Inflammatory macrophage treated with lipopolysaccharide for 4 hours (primary cell): ENCODE data around the gene PDXDC1.
"Not testable (repeated sequence)": the region's sequence is repeated elsewhere in the genome, so short reads cannot be mapped to it uniquely, and the experiment has no call there.

ENCODE experiments used
- DNase-seq: peaks from one replicate; pipeline ENCODE4 v3.0.0-alpha.2; 2020

The PDXDC1 gene, protein sequence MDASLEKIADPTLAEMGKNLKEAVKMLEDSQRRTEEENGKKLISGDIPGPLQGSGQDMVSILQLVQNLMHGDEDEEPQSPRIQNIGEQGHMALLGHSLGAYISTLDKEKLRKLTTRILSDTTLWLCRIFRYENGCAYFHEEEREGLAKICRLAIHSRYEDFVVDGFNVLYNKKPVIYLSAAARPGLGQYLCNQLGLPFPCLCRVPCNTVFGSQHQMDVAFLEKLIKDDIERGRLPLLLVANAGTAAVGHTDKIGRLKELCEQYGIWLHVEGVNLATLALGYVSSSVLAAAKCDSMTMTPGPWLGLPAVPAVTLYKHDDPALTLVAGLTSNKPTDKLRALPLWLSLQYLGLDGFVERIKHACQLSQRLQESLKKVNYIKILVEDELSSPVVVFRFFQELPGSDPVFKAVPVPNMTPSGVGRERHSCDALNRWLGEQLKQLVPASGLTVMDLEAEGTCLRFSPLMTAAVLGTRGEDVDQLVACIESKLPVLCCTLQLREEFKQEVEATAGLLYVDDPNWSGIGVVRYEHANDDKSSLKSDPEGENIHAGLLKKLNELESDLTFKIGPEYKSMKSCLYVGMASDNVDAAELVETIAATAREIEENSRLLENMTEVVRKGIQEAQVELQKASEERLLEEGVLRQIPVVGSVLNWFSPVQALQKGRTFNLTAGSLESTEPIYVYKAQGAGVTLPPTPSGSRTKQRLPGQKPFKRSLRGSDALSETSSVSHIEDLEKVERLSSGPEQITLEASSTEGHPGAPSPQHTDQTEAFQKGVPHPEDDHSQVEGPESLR

DNA sequence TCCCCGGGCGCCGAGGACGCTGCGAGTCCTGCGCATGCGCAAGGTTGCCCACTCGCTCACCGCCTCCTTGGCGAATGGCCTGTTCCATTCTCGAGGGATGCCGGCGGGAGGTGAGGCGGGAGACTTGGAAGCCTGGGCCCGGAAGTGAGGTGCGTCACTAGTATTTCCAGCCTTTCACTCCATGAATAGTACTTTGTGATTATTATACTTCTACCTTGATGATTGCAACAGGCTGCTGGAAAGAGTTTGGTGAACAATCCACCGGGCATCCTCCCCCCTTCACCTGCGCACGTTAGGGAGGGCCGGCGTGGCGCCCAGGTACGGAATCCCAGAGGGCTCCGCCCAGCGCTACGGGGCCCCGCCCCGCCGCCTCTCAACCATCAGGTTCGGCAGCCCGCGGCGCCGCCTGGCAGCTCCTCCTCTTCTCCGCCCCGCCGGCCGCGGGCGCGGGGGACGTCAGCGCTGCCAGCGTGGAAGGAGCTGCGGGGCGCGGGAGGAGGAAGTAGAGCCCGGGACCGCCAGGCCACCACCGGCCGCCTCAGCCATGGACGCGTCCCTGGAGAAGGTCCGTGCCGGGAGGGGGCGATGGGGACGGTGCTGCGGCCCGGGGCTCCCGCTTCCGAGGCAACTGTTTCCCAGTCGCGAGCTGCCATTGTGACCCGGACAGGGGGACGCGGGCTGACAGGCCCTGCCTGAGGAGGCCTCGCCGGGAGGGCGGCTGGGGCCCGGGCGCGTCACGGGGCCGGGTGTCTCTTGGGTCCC, at the start of gene PDXDC1:
PDXDC1 (plus strand) TSS at position 371 of the 762 bp plus-strand sequence; CDS start at position 545, 174 bp downstream.
- peak; percentile 94 for DNase-seq

DNA sequence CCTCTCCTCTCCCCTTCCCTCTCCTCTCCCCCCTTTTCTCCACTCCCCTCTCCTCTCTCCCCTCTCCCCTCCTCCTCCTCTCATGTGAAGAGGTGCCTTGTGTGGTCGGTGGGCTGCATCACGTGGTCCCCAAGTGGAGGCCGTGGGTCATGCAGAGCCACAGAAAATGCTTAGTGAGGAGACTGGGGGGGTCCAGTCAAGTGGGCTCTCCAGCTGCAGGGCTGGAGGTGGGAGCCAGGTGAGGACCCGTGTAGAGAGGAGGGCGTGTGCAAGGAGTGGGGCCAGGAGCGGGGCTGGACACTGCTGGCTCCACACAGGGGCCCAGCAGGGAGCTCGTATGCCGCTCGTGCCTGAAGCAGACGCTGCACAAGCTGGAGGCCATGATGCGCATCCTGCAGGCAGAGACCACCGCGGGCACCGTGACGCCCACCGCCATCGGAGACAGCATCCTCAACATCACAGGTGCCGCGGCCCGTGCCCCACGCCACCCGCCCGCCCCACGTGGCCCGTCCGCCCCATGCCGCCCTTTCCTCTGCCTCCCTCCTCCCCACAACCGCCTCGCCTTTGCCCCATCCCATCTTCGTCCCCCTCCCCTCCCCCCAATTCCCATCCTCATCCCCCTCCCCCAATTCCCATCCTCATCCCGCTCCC, 46.6 kb upstream of the PDXDC1 start:
- DNase-seq = not testable (repeated sequence)

DNA sequence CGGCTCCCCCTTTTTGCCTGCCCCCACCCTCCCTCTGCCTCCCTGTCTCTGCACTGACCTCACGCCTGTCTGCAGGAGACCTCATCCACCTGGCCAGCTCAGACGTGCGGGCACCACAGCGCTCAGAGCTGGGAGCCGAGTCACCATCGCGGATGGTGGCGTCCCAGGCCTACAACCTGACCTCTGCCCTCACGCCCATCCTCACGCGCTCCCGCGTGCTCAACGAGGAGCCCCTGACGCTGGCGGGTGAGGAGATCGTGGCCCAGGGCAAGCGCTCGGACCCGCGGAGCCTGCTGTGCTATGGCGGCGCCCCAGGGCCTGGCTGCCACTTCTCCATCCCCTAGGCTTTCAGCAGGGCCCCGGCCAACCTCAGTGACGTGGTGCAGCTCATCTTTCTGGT, 45.6 kb upstream of the PDXDC1 start:
- not testable (repeated sequence) for DNase-seq

DNA sequence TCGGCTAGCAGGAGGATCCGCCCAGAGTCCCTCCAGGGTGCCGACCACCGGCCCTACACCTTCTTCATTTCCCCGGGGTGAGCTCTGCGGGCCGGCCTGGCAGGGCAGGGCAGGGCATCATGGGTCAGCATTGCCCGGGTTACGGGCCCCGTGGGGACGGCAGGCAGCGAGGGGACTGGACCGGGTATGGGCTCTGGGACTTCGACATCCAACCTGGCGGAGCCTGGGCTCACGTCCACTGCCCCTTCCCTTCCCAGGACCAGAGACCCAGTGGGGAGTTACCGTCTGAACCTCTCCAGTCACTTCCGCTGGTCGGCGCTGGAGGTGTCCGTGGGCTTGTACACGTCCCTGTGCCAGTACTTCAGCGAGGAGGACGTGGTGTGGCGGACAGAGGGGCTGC, 44.6 kb upstream of the PDXDC1 start:
- DNase-seq = not testable (repeated sequence)

DNA sequence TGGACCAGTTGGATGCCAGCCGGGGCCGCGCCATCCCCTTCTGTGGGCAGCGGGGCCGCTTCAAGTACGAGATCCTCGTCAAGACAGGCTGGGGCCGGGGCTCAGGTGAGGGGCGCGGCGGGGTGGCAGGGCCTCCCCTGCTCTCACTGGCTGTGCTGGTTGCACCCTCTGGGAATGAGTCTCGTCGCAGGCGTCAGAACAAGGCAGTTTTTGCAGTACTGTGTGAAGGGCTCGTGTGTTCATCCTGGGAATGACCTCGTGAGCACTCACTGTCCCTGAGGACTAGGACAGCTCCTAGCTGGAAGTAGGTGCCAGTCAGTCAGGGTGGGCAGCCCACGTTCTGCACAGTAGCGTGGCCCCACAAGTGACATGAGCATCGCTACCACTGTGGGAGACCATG, 43.9 kb upstream of the PDXDC1 start:
- DNase-seq = not testable (repeated sequence)

DNA sequence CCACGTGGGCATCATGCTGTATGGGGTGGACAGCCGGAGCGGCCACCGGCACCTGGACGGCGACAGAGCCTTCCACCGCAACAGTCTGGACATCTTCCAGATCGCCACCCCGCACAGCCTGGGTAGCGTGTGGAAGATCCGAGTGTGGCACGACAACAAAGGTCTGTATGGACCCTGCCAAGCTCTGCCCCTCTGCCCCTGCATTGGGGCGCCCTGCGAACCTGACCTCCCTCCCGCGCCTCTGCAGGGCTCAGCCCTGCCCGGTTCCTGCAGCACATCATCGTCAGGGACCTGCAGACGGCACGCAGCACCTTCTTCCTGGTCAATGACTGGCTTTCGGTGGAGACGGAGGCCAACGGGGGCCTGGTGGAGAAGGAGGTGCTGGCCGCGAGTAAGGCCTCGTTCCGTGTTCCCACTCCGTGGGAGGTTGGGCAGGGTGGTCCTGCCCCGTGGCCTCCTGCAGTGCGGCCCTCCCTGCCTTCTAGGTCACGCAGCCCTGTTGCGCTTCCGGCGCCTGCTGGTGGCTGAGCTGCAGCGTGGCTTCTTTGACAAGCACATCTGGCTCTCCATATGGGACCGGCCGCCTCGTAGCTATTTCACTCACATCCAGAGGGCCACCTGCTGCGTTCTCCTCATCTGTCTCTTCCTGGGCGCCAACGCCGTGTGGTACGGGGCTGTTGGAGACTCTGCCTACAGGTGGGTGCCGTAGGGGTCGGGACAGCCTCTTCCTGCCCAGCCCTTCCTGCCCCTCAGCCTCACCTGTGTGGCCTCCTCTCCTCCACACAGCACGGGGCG, 42.0 kb upstream of the PDXDC1 start:
- DNase-seq = not testable (repeated sequence)

DNA sequence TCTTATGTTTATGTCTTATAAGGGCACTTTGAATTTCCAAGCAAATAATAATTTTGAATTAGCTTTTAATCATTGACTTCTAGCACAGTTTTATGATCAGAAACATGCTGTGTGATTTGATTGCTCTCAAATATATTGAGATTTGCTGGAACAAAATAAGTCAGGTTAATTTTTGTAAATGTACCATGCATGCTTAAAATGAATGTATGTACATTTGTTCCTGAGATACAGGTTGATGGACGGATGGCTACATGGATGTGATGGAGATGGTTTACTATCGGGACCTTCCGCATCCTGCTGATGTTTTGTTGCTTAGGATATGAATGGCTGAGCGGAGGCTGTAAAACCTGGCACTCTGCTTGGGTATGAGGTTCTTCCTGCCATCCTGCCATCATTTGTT, 37.7 kb upstream of the PDXDC1 start, which contains the start of gene NPIPA1:
NPIPA1 (plus strand) TSS at position 301 of the 400 bp plus-strand sequence; CDS start at position 301, 0 bp downstream.
- DNase-seq = not testable (repeated sequence)

DNA sequence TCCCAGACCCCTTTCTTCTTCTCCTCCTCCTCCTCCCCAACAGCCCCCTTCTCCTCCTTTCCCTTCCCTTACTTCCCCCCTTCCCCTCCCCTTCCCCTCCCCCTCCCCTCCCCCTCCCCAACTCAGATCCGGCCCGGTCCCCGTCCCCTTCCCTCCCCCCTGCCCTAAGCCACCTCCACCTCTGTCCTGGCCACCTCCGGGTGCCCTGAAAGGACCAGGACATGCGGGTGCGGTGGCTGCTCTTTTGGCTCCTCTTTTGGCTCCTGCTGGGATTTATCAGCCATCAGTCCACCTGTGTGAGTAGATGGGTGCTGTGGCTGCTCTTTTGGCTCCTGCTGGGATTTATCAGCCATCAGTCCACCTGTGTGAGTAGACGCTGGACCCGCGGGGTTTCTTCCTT, 36.8 kb upstream of the PDXDC1 start:
- not testable (repeated sequence) for DNase-seq

DNA sequence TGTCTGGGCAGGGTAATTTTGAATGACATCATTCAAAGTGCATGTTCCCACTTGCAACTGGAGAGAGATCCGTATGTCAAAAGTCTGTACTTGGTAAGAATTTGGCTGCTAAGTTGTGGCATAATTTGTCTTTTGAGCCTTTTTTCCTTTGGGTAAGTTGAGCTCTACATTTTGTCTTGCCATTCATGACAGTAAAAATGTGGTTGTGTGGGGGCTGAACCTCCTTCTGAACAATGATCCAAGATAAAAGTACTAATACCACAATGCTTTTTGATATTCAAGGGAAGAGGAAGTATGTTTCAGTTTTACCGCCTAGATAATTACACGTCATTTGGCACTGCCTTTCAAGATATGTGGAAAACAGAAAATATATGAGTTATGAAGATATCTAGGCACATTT, 32.1 kb upstream of the PDXDC1 start:
- not testable (repeated sequence) for DNase-seq

DNA sequence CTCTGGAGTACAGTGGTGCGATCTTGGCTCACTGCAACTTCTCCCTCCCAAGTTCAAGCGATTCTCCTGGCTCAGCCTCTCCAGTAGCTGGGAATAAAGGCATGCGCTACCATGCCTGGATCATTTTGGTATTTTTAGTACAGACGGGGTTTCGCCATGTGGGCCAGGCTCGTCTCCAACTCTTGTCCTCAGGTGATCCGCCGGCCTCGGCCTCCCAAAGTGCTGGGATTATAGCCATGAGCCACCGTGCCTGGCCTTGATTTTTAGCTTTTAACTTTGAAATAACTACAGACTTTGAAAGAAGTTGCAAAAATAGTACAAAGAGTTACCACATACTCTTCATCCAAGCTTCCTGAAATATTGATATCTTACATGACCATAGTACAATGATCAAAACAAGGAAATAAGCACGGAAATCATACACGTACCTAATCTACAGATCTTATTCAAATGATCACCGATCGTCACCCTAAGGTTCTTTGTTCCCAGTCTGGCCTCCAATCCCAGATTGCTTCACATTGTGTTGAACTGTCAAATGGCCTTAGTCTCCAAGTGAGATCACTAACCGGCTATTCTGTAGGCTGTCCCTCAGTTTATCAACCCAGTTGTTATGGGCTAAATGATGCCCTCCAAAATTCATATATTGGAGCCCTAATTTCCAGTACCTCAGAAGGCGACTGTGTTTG, 19.1 kb upstream of the PDXDC1 start:
- DNase-seq = no peak

DNA sequence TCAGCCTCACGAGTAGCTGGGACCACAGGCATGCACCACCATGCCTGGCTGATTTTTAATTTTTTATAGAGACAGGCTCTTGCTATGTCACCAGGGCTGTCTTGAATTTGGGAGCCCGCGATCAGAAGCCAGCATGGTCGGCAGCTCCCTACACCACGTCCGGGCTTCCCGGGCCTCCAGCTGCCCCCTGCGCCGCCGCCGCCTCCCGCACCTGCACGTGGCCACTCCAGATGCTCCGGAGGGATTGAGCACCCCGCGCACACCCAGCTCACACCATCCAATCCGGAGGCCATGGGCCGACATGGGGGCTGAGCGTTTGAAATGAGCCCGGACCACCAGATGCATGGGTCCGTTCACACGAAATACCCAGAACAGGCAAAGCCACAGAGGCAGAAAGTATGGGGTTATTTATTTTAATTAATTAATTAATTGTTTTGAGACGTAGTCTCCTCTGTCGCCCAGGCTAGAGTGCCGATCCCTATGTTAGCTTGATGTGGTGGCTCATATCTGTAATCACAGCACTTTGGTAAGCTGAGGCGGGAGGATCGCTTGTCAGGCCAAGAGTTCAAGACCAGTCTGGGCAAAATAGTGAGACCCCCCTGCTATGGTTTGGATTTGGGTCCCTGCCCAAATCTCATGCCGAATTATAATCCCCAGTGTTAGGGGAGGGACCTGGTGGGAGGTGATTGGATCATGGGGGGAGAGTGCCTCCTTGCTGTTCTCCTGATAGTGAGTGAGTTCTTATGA, 17.1 kb upstream of the PDXDC1 start:
- DNase-seq = no peak

DNA sequence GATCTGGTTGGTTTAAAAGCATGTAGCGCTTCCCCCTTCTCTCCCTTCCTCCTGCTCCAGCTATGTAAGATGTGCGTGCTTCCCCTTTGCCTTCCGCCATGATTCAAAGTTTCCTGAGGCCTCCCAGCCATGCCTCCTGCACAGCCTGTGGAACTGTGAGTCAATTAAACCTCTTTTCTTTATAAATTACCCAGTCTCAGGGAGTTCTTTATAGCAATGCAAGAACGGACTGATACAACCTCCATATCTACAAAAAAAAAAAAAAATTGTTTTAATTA, 16.6 kb upstream of the PDXDC1 start:
- DNase-seq = peak; percentile 13

DNA sequence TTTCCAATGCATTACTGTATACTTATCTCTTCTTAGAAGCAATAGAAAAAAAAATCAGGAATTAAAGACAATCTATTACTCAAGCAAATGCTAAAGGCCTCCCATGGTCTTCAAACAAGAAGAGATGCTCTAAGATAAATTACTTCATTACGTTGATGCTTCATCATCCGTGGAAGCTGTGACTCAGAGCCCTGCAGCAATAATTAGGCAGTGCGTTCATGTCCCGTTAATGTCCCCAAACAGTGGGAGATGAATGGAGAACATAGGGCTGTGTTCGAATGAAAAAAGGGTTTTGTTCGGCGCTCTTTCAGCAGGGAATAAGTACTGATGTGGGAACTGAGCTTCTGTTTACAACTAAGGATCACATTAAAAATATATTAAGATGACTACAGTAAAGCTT, 15.9 kb upstream of the PDXDC1 start:
- no peak for DNase-seq

DNA sequence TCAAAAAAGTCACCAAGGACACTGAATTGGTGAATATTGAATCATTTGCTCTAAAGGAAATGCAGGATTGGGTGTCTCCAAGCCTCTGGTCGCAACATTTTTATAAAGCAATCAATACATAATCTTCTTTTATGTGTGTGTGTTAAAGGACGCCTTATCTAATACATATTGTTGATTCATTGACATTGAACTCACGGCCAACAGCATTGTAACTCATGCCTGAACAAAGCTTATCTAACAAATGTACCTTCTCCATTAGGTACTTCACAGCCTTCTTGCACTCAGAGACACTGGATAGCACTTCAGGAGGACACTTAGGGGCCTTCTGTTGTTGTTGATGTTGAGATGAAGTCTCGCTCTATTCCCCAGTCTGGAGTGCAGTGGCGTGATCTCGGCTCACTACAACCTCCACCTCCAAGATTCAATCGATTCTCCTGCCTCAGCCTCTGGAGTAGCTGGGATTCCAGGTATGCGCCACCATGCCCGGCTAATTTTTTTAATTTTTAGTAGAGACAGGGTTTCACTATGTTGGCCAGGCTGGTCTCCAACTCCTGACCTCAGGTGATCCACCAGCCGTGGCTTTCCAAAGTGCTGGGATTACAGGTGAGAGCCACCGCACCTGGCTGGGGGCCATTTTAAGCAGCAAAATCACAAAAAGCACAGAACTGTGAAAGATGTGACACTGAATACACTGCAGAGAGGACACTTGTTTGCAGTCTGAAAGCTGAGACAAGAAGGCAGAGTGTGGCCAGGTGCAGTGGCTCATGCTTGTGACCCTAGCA, 13.2 kb upstream of the PDXDC1 start:
- no peak for DNase-seq

DNA sequence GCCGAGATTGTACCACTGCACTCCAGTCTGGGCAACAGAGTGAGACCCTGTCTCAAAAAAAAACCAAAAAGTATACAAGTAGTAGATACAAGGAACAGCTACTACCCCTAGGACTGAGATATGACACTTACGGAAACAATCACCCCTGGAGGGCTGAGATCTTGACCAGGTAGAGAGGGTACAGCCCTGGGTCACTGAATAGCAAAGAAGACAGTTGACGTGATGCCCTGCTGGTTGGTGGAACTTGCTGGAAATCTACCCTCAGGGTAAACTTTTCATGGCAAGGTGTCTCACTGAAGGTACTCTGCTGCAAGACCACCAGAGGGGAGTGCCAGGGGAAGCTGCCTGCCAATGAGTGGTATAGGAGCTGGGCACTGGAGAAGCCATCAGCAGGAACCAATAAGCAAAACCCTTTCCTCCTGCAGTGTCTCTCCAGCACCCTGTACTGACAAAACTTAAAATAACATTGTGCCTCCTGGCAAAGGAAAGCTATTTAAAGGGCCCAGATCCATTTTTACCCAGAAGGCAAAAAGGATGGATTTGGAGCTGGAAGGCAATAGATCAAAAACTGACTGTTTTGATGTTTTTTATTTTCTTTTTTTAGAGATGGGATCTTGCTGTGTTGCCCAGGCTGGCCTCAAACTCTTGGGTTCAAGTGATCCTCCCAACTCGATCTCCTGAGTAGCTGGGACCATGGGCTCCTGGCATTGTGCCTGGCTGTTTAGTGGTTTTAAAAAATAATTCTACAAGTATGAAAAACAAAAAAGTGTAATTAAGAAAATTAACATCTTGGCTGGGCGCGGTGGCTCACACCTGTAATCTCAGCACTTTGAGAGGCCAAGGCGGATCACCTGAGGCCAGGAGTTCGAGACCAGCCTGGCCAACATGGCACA, 11.3 kb upstream of the PDXDC1 start:
- DNase-seq = no peak

DNA sequence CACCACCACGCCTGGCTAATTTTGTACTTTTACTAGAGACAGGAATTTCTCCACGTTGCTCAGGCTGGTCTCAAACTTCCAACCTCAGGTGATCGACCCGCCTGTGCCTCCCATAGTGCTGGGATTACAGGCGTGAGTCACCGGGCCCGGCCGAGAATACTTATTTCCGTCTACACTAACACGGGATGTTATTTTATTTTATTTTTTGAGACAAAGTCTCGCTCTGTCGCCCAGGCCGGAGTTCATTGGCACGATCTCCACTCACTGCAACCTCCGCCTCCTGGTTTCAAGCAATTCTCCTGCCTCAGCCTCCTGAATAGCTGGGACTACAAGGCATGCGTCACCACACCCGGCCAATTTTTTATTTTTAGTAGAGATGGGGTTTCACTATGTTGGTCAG, 9.5 kb upstream of the PDXDC1 start:
- no peak for DNase-seq

DNA sequence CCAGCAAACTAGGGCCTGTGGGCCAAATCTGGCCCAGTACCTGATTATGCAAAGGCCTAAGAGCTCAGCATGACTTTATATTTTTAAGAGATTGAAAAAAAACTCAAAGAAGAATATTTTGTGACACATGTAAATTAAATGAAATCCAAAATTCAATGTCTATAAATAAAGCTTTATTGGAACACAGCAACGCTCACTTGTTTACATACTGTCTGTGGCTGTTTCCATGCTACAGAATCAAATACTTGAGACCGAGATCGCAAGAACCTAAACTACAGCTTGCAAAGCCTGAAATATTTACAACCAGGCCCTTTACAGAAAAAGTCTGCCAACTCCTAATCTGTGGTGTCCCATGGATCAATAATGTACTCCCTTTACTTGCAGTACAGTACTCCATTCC, 5.0 kb upstream of the PDXDC1 start:
- DNase-seq = not testable (repeated sequence)

DNA sequence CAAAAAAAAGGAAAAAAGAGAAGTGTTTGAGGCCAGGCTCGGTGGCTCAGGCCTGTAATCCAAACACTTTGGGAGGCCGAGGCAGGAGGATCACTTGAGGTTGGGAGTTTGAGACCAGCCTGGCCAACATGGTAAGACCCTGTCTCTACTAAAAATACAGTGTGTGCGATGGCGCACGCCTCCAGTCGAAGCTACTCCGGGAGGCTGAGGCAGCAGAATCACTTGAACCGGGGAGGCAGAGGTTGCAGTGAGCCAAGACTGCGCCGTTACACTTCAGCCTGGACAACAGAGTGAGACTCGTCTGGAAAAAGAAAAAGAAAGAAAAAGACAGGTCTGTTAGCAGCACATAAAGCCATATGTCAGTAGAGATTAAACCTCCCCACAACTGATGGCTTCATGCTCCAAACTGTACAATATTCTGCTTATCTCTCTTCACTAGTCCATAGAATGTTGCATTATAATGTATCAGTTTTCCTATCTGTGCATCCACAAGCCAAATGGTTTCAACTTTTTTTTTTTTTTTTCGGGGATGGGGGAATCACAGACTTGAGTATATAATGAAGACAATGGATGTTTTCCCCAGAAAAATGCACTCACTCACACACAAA, 3.1 kb upstream of the PDXDC1 start:
- not testable (repeated sequence) for DNase-seq
